ENCODE data around the gene LYZL2.
"Not testable (repeated sequence)": the region's sequence is repeated elsewhere in the genome, so short reads cannot be mapped to it uniquely, and the experiment has no call there.

LYZL2 gene

DNA sequence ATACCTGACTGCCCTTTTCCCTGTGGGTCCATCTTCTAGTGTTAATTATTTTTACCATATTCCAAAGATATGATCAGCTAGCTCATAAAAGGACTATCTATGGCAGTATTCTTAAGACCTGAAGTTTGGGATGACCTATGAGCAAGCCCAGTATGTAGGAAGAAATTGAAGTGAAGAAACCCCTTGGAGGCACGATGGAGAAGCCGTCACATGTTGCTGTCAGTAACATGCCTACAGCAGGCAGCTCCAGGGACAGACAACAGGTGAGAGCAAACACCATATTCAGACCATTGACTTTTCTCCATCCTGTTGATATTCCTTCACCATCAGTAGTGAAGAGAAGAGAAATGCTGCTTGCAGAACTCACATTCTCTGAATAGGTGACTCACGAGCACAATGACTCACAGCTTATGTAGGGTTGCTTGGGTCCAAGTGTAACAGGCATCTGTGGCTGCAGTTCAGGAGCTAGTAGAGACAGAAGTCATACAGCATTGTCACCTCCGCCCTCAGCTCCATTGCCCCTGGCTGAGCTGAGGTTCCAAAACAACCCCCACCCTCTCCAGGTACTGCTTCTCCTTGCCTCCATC is 8.4 kb upstream of the LYZL2 start:
- Histone ChIP-seq H3K27me3 (ENCODE audit: insufficient read depth, poor library complexity, severe bottlenecking) (no peaks in the 10 kb centered on the region), H3K4me1 (ENCODE audit: insufficient read depth, poor library complexity, severe bottlenecking) (no peaks in the 10 kb centered on the region), H3K4me3 (ENCODE audit: severe bottlenecking) (no peak overlapping the region), H3K9me3 (ENCODE audit: severe bottlenecking) (no peaks in the 10 kb centered on the region), H3K27ac (ENCODE audit: poor library complexity, severe bottlenecking) (no peak overlapping the region), H3K36me3 (ENCODE audit: low read depth) (no peaks in the 10 kb centered on the region)
- DNase-seq (ENCODE audit: low spot score): no peak
- peak; percentile 99 for ATAC-seq (ENCODE audit: low read depth)
- TF ChIP-seq, protein P1, sequence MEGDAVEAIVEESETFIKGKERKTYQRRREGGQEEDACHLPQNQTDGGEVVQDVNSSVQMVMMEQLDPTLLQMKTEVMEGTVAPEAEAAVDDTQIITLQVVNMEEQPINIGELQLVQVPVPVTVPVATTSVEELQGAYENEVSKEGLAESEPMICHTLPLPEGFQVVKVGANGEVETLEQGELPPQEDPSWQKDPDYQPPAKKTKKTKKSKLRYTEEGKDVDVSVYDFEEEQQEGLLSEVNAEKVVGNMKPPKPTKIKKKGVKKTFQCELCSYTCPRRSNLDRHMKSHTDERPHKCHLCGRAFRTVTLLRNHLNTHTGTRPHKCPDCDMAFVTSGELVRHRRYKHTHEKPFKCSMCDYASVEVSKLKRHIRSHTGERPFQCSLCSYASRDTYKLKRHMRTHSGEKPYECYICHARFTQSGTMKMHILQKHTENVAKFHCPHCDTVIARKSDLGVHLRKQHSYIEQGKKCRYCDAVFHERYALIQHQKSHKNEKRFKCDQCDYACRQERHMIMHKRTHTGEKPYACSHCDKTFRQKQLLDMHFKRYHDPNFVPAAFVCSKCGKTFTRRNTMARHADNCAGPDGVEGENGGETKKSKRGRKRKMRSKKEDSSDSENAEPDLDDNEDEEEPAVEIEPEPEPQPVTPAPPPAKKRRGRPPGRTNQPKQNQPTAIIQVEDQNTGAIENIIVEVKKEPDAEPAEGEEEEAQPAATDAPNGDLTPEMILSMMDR (IDR thresholded peaks at IDR 0.05; ENCODE audit: poor library complexity, severe bottlenecking): no peak

- ATAC-seq (ENCODE audit: low read depth): no peak
- H3K4me3 ChIP-seq (ENCODE audit: severe bottlenecking): no peak overlapping the region
Observed at GRCh38 chr10:30631188-30631587, 1.6 kb upstream of the LYZL2 start.

DNA sequence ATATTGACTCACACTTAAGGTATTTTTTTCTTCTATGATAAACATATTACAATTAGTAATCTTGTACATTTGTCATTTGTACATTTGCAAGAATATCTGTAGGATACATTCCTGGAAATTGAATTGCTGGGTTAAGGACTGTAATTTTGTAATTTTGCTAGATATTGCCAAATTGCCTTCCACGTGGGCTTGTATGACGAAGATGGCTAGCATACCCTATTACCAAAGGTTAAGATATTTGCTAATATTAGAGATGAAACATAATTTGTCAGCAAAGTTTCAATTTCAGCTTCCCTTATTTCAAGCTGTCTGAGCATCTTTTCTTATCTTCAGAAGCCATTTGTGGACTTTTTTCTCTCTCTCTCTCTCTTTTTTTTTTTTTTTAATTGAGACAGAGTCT is 1.0 kb upstream of the LYZL2 start:
- TF ChIP-seq, protein P1 (IDR thresholded peaks at IDR 0.05; ENCODE audit: poor library complexity, severe bottlenecking): no peak
- H3K36me3 ChIP-seq (ENCODE audit: low read depth): no peaks in the 10 kb centered on the region
- peak; percentile 80 for ATAC-seq (ENCODE audit: low read depth)
- no peaks in the 10 kb centered on the region for H3K27me3 ChIP-seq (ENCODE audit: insufficient read depth, poor library complexity, severe bottlenecking)
- DNase-seq (ENCODE audit: low spot score): no peak
- H3K9me3 ChIP-seq (ENCODE audit: severe bottlenecking): no peaks in the 10 kb centered on the region
- peaks cover 10% of the 10 kb centered on the region for H3K4me1 ChIP-seq (ENCODE audit: insufficient read depth, poor library complexity, severe bottlenecking)
- H3K4me3 ChIP-seq (ENCODE audit: severe bottlenecking): no peak overlapping the region
- H3K27ac ChIP-seq (ENCODE audit: poor library complexity, severe bottlenecking): peak overlapping the region; percentile 38

More at GRCh38 chr10:30631188-30631587, 1.6 kb upstream of the LYZL2 start:
- H3K4me1 ChIP-seq (ENCODE audit: insufficient read depth, poor library complexity, severe bottlenecking): peaks cover 10% of the 10 kb centered on the region
- DNase-seq (ENCODE audit: low spot score): no peak
- H3K27me3 ChIP-seq (ENCODE audit: insufficient read depth, poor library complexity, severe bottlenecking): no peaks in the 10 kb centered on the region
- peak overlapping the region; percentile 38 for H3K27ac ChIP-seq (ENCODE audit: poor library complexity, severe bottlenecking)
- H3K9me3 ChIP-seq (ENCODE audit: severe bottlenecking): no peaks in the 10 kb centered on the region
- TF ChIP-seq, protein P1 (IDR thresholded peaks at IDR 0.05; ENCODE audit: poor library complexity, severe bottlenecking): no peak
- no peaks in the 10 kb centered on the region for H3K36me3 ChIP-seq (ENCODE audit: low read depth)

- H3K4me1 ChIP-seq (ENCODE audit: insufficient read depth, poor library complexity, severe bottlenecking); DNase-seq (ENCODE audit: low spot score); H3K9me3 ChIP-seq (ENCODE audit: severe bottlenecking); H3K27me3 ChIP-seq (ENCODE audit: insufficient read depth, poor library complexity, severe bottlenecking); H3K27ac ChIP-seq (ENCODE audit: poor library complexity, severe bottlenecking); H3K36me3 ChIP-seq (ENCODE audit: low read depth); H3K4me3 ChIP-seq (ENCODE audit: severe bottlenecking); ATAC-seq (ENCODE audit: low read depth): not testable (repeated sequence)
Observed at GRCh38 chr10:30628576-30628975, 977 bp downstream of the LYZL2 start.

DNA sequence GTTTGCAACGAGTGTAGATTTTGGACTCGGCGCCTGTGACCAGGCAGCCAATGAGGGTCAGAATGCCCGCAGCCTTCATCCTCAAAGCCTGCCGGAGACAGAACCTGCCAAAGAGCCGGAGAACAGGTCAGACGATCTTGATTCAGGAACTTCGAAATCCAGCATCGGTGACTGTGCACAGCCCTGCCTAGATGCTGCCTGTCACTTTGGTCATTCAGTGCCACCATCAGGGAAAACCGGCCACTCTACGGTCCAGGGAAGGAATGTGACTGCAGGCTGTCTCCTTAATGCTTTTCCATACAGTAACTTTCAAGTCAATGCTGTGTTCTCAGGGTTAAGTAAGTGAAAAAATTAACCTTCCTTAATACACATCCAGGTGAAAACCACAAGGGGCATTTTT is 2.7 kb downstream of the LYZL2 start:
- H3K36me3 ChIP-seq (ENCODE audit: low read depth); DNase-seq (ENCODE audit: low spot score); H3K9me3 ChIP-seq (ENCODE audit: severe bottlenecking); H3K27me3 ChIP-seq (ENCODE audit: insufficient read depth, poor library complexity, severe bottlenecking); H3K27ac ChIP-seq (ENCODE audit: poor library complexity, severe bottlenecking); H3K4me3 ChIP-seq (ENCODE audit: severe bottlenecking); ATAC-seq (ENCODE audit: low read depth); H3K4me1 ChIP-seq (ENCODE audit: insufficient read depth, poor library complexity, severe bottlenecking): not testable (repeated sequence)

DNA sequence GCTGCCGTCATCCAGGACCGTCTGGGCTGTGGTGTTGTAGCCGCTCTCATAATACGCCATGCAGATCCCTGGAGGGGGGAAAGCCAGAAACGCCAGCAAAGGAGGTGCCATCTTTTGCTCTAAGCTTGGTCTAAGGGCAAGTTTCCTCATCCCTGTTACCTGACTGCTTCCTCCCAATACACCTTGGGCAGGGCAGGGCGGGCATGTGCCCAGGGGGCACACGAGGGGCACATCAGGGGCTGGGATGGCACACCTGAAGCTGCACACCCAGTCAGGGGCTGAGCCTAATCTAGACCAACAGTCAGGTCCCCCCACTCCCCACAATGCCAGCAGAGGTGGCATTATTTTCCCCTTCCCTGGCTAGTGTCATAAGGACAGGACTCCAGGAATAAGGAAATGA is 3.4 kb downstream of the LYZL2 start:
- not testable (repeated sequence) for ATAC-seq (ENCODE audit: low read depth); H3K27ac ChIP-seq (ENCODE audit: poor library complexity, severe bottlenecking); H3K4me3 ChIP-seq (ENCODE audit: severe bottlenecking)

More for the DNA sequence above, 3.4 kb downstream of the LYZL2 start:
- H3K4me1 ChIP-seq (ENCODE audit: insufficient read depth, poor library complexity, severe bottlenecking); DNase-seq (ENCODE audit: low spot score); H3K9me3 ChIP-seq (ENCODE audit: severe bottlenecking); H3K36me3 ChIP-seq (ENCODE audit: low read depth); H3K27me3 ChIP-seq (ENCODE audit: insufficient read depth, poor library complexity, severe bottlenecking): not testable (repeated sequence)

All from RWPE2 (cell line).